Hepatocyte (in vitro differentiated cells): ENCODE data around the gene NOP53.
"Not testable (repeated sequence)": the region's sequence is repeated elsewhere in the genome, so short reads cannot be mapped to it uniquely, and the experiment has no call there.

Source experiments
- EZH2 ChIP-seq: fragments of 200-600 bp; sonication (generic); IDR thresholded peaks from 2 replicates; pipeline ENCODE4 v1.6.1; 2016; ENCODE audit warnings: antibody characterized with exemption, mild to moderate bottlenecking, borderline replicate concordance
- EZH2phosphoT487 ChIP-seq: fragments of 200-600 bp; sonication (generic); IDR thresholded peaks from one replicate; pipeline ENCODE4 v1.6.1; 2018; ENCODE audit warnings: antibody characterized with exemption, mild to moderate bottlenecking, low read depth, moderate library complexity; ENCODE audit not compliant: unreplicated experiment, severe bottlenecking
- TF ChIP-seq, protein P1 (sequence below): fragments of 200-600 bp; sonication (generic); IDR thresholded peaks from 2 replicates; pipeline ENCODE4 v1.5.1; 2016; ENCODE audit warnings: antibody characterized with exemption, mild to moderate bottlenecking; ENCODE audit not compliant: poor library complexity

DNA sequence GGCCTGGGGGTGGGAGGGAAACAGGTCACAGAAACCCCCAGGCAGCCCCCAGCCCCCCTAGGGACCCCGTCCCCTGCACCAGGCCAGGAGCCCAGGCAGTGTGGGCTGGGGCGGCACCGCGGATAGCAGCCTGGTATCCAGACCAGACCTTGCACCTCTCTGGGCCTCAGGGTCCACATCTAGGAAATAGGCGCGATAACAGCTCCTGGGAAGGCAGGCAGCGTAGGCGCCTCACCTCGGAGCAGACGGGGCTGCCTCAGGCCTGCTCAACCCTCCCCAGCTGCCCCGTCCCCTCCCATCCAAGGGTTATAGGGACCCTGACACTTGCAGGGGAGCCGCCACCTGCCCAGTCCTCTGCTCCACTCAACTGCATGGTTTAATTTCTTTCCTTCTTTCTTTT, 58.3 kb downstream of the NOP53 start:
- TF ChIP-seq, protein P1, sequence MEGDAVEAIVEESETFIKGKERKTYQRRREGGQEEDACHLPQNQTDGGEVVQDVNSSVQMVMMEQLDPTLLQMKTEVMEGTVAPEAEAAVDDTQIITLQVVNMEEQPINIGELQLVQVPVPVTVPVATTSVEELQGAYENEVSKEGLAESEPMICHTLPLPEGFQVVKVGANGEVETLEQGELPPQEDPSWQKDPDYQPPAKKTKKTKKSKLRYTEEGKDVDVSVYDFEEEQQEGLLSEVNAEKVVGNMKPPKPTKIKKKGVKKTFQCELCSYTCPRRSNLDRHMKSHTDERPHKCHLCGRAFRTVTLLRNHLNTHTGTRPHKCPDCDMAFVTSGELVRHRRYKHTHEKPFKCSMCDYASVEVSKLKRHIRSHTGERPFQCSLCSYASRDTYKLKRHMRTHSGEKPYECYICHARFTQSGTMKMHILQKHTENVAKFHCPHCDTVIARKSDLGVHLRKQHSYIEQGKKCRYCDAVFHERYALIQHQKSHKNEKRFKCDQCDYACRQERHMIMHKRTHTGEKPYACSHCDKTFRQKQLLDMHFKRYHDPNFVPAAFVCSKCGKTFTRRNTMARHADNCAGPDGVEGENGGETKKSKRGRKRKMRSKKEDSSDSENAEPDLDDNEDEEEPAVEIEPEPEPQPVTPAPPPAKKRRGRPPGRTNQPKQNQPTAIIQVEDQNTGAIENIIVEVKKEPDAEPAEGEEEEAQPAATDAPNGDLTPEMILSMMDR: not testable (repeated sequence)
- TF ChIP-seq EZH2, EZH2phosphoT487: not testable (repeated sequence)
